ENCODE data around the gene ZFP2. TPM values are rescaled to one million over a fixed set of nuclear protein-coding genes. Genes with fewer than 3 reads are reported as not detected.
"Not testable (repeated sequence)": the region's sequence is repeated elsewhere in the genome, so short reads cannot be mapped to it uniquely, and the experiment has no call there.

Gene ZFP2
- total RNA-seq, 1 donor from 2014 or later = 2.2 TPM

GRCh38 chr5:178870411-178870810, 25.3 kb upstream of the ZFP2 start:
- H3K4me1 Mint-ChIP-seq (ENCODE audit: low read depth, unreplicated experiment) = no peaks in the 10 kb centered on the region
- DNase-seq = no peak
- H3K36me3 Mint-ChIP-seq (ENCODE audit: unreplicated experiment) = peaks cover 54% of the 10 kb centered on the region
- H3K27ac Mint-ChIP-seq (ENCODE audit: unreplicated experiment) = no peak overlapping the region
- H3K9me3 Mint-ChIP-seq (ENCODE audit: unreplicated experiment) = peaks cover 12% of the 10 kb centered on the region
- H3K4me3 Mint-ChIP-seq (ENCODE audit: unreplicated experiment) = no peak overlapping the region
- H3K27me3 Mint-ChIP-seq (ENCODE audit: unreplicated experiment) = peaks cover 7% of the 10 kb centered on the region
- no peak for TF ChIP-seq CTCF (IDR thresholded peaks at IDR 0.05; ENCODE audit: partially characterized antibody, unreplicated experiment)

- H3K4me1 Mint-ChIP-seq (ENCODE audit: low read depth, unreplicated experiment) = no peaks in the 10 kb centered on the region
- H3K27ac Mint-ChIP-seq (ENCODE audit: unreplicated experiment) = no peak overlapping the region
- H3K9me3 Mint-ChIP-seq (ENCODE audit: unreplicated experiment) = peaks cover 12% of the 10 kb centered on the region
- DNase-seq = no peak
- no peak for TF ChIP-seq CTCF (IDR thresholded peaks at IDR 0.05; ENCODE audit: partially characterized antibody, unreplicated experiment)
- peaks cover 9% of the 10 kb centered on the region for H3K27me3 Mint-ChIP-seq (ENCODE audit: unreplicated experiment)
- H3K4me3 Mint-ChIP-seq (ENCODE audit: unreplicated experiment) = no peak overlapping the region
- peaks cover 62% of the 10 kb centered on the region for H3K36me3 Mint-ChIP-seq (ENCODE audit: unreplicated experiment)
Observed at GRCh38 chr5:178872302-178872701, 23.4 kb upstream of the ZFP2 start.

DNA sequence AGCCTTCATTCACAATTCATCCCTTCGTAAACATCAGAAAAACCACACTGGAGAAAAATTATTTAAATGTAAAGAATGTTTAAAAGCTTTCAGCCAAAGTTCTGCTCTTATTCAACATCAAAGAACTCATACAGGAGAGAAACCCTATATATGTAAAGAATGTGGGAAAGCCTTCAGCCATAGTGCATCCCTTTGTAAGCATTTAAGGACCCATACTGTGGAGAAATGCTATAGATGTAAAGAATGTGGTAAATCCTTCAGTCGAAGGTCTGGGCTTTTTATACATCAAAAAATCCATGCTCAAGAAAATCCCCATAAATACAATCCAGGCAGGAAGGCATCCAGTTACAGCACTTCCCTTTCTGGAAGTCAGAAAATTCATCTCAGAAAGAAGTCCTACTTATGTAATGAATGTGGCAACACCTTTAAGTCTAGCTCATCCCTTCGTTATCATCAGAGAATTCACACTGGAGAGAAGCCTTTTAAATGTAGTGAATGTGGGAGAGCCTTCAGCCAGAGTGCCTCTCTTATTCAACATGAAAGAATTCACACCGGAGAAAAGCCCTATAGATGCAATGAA, 12.5 kb upstream of the ZFP2 start:
- H3K9me3 Mint-ChIP-seq (ENCODE audit: unreplicated experiment) = peaks cover 19% of the 10 kb centered on the region
- H3K4me3 Mint-ChIP-seq (ENCODE audit: unreplicated experiment) = not testable (repeated sequence)

DNA sequence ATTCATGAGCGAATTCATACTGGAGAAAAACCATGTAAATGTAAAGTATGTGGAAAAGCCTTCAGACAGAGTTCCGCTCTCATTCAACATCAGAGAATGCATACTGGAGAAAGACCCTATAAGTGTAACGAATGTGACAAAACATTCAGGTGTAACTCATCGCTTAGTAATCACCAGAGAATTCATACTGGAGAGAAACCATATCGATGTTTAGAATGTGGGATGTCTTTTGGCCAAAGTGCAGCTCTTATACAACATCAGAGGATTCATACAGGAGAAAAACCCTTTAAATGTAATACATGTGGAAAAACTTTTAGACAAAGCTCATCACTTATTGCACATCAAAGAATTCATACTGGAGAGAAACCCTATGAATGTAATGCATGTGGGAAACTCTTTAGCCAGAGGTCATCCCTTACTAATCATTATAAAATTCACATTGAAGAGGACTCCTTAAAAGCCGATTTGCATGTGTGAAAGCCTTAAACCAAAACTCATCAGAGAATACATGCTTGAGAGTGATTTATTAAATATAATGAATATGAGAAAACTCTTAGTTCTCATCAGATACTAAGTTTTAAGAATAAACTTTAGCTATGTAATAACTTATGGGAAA, 11.8 kb upstream of the ZFP2 start:
- Mint-ChIP-seq H3K9me3 (ENCODE audit: unreplicated experiment) (peaks cover 19% of the 10 kb centered on the region), H3K27ac (ENCODE audit: unreplicated experiment) (no peak overlapping the region), H3K36me3 (ENCODE audit: unreplicated experiment) (peaks cover 62% of the 10 kb centered on the region), H3K4me1 (ENCODE audit: low read depth, unreplicated experiment) (no peaks in the 10 kb centered on the region), H3K27me3 (ENCODE audit: unreplicated experiment) (no peaks in the 10 kb centered on the region), H3K4me3 (ENCODE audit: unreplicated experiment) (no peak overlapping the region)
- DNase-seq = no peak
- TF ChIP-seq CTCF (IDR thresholded peaks at IDR 0.05; ENCODE audit: partially characterized antibody, unreplicated experiment) = no peak

More for the DNA sequence above, 12.5 kb upstream of the ZFP2 start:
- DNase-seq; H3K27ac Mint-ChIP-seq (ENCODE audit: unreplicated experiment); H3K4me1 Mint-ChIP-seq (ENCODE audit: low read depth, unreplicated experiment); H3K27me3 Mint-ChIP-seq (ENCODE audit: unreplicated experiment): not testable (repeated sequence)
- H3K36me3 Mint-ChIP-seq (ENCODE audit: unreplicated experiment) = peaks cover 61% of the 10 kb centered on the region

- Mint-ChIP-seq H3K27me3 (ENCODE audit: unreplicated experiment) (peaks cover 5% of the 10 kb centered on the region), H3K36me3 (ENCODE audit: unreplicated experiment) (peaks cover 39% of the 10 kb centered on the region), H3K4me3 (ENCODE audit: unreplicated experiment) (no peak overlapping the region), H3K4me1 (ENCODE audit: low read depth, unreplicated experiment) (peaks cover 1% of the 10 kb centered on the region), H3K9me3 (ENCODE audit: unreplicated experiment) (peaks cover 3% of the 10 kb centered on the region), H3K27ac (ENCODE audit: unreplicated experiment) (no peak overlapping the region)
- TF ChIP-seq CTCF (IDR thresholded peaks at IDR 0.05; ENCODE audit: partially characterized antibody, unreplicated experiment) = no peak
- DNase-seq = no peak
Observed at GRCh38 chr5:178899289-178899688, 3.6 kb downstream of the ZFP2 start.
